Right hindlimb (tissue), 1 donor: Measurements from ENCODE around the gene PCDH15.
"Not testable (repeated sequence)": the region's sequence is repeated elsewhere in the genome, so short reads cannot be mapped to it uniquely, and the experiment has no call there.

Experiments used
- DNase-seq: peaks from one replicate; pipeline ENCODE4 v3.0.0-alpha.2; 2018

Gene PCDH15

DNA sequence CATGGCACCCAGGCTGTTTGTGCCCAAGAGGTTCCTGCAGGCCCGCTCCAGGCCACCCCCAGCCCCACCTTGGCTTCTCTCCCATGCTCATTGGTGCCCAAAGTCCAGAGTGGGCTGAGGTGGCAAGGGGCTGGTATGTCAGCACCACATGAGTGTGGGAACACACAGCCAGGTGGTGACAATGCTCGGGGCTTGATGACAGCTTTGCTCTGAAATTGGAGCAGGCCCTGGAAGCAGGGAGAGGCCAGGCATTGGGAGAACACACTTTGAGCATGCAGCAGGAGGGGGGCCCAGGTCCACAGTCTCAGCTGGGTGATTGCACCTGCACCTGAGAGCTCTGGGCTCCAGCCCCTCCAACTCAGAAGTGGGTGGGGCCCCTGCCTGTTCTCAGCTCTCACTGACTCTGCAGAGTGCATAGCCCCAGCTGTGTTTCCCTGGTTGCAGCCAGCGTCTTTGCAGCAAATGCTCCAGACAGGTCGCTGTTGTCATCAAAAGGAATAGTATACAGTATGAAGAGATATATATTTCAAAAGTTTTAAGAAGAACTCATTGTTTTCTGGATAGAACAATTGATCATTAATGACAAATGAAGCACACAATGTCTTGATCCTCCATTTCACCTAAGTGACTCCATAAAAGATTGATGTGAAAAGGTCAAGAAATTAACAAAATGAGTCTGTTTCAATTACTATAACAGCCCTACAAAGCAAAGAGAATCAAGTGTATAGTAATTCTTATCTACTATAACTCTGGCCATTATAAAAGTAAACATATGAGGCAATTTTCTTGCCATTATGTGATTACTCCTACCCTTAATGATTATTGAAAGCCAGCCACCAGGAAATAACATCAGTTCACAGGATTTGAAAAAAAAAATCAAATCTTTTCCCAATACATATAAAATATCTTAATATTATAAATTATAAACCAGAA is 848.1 kb downstream of the PCDH15 start:
- no peak for DNase-seq

GRCh38 chr10:53939654-53940053 is 861.4 kb downstream of the PCDH15 start:
- no peak for DNase-seq

DNA sequence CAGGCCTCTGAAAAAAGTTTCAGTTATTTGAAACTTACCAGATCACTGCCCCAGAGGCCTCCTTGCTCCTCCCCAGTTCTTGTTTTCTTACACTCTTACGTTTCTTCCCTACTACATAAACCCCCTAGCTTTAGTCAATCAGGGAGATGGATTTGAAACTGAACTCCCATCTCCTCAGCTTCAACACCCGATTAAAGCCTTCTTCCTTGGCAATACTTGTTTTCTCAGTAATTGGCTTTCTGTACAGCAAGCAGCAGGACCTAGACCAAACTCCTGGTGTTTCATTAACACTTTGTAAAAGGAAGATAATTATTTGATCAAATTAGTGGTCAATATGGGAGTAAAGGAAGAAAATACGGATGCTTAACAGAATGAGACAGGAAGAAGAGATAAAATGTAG is 870.4 kb downstream of the PCDH15 start:
- no peak for DNase-seq

DNA sequence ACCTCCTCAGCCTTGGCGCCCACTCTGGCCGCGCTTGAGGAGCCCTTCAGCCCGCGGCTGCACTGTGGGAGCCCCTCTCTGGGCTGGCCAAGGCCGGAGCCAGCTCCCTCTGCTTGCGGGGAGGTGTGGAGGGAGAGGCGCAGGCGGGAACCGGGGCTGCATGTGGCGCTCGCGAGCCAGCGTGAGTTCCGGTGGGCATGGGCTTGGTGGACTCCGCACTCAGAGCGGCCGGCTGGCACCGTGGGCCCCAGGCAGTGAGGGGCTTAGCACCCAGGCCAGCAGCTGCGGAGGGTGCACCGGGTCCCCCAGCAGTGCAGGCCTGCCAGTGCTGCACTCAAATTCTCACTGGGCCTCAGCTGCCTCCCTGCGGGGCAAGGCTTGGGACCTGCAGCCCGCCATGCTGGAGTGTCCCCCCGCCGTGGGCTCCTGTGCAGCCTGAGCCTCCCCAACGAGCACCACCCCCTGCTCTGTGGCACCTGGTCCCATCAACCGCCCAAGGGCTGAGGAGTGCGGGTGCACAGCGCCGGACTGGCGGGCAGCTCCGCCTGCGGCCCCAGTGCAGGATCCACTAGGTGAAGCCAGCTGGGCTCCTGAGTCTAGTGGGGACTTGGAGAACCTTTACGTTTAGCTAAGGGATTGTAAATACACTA is 876.9 kb downstream of the PCDH15 start:
- not testable (repeated sequence) for DNase-seq

- no peak for DNase-seq
Measured at GRCh38 chr10:53918755-53919154, 882.3 kb downstream of the PCDH15 start.

GRCh38 chr10:53909791-53910190 is 891.2 kb downstream of the PCDH15 start:
- DNase-seq: no peak

DNA sequence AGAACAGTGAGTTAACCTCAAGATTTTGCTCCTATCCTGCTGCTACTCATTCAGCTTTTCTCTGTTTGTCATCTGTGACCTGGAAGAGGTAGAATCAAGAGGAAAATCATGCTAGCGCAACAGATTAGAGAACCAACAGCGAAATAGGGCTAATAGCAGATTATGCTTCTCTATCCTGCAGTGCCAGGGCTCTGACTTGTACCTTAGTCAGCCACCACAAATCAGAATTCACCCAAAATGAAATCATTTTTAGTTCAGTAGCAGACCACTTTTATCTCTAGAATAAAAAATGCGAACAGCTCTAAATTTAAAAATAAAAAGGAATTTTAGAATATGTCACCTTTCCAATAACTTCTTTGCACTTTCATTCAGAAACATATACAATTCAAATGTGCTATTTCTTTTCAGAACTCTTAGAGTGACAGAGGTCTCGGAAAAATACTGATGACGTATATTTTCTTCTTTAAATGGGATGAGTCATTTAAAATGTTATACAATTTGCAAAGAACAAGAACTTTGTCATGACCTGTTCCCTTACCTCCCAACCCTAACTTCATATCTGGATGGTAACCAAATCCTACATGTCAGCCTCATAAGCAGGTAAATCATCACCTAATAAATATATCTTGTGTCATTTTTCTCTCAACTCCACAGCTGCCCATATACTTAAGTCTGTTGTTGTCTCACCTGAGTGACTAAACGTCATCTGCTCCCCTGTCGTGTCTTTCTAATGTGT is 896.4 kb downstream of the PCDH15 start:
- DNase-seq: no peak

- no peak for DNase-seq
Measured at GRCh38 chr10:53903756-53904155, 897.3 kb downstream of the PCDH15 start.

- no peak for DNase-seq
Measured at GRCh38 chr10:53899463-53900160, 901.4 kb downstream of the PCDH15 start.

DNA sequence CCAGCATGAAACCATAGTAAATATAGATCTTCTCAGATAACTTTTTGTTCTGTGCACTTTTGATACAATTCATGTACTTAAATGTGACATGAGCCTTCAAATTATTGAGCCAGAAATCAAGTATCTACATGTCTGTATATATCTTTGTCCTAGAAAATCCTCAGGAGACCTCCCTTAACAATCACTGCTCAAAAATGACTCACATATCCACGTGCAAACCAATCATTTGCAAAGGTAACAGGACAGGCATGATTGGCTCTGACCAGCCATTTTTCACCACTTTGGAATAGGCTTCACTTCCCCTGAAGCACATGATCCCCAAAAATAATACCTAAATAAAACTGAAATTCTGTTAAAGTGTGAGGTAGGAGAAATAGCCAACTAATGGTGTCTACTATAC is 902.5 kb downstream of the PCDH15 start:
- DNase-seq: no peak

DNA sequence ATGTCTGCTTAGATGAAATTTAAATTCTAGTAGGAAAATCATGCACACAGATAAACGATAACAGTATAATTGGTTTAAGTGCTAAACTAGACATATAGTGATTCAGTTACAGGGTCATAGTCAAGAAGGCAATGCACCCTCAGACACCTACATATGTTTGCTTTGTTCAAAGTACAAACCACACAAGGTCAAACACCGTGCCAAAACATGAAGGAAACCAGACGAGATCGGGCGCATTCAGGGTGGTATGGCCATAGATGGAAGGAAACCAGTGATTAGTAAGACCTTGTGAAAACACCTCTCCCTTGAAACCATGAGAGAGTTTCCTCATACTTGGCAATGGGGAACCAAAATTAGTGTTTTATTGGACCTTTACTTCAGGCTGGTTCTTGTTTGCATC is 906.9 kb downstream of the PCDH15 start:
- DNase-seq: no peak

GRCh38 chr10:53893061-53893460 is 908.0 kb downstream of the PCDH15 start:
- no peak for DNase-seq

GRCh38 chr10:53886325-53887300 is 914.4 kb downstream of the PCDH15 start:
- no peak for DNase-seq

DNA sequence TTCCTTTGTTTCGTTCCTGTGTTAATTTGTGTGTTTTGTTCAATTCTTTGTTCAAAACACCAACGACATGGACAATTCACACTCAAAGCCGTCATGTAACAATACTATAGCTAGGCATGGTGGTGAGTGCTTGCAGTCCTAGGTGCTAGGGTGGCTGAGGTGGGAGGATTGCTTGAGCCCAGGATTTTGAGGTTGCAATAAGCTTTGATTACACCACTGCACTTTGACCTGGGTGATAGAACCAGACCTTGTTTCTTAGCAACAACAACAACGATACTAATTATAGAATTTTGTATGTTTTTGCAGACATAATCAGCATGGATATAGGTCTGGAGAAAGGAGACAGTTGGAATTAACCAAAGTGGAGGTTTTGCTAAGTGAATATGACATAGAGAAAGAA is 936.2 kb downstream of the PCDH15 start:
- DNase-seq: no peak

GRCh38 chr10:53852450-53853175 is 948.4 kb downstream of the PCDH15 start:
- no peak for DNase-seq

- DNase-seq: no peak
Measured at GRCh38 chr10:53846809-53847208, 954.2 kb downstream of the PCDH15 start.

- no peak for DNase-seq
Measured at GRCh38 chr10:53843736-53844362, 957.2 kb downstream of the PCDH15 start.

GRCh38 chr10:53841483-53842145 is 959.4 kb downstream of the PCDH15 start:
- DNase-seq: no peak

- no peak for DNase-seq
Measured at GRCh38 chr10:53840653-53841052, 960.4 kb downstream of the PCDH15 start.
